ENCODE measurements around the gene TADA2B. TPM values are rescaled to one million over a fixed set of nuclear protein-coding genes. Genes with fewer than 3 reads are reported as not detected.

TADA2B gene
- total and polyA plus RNA-seq, 11 donors, result 15.3 to 40.2 (median 30.8) TPM

DNA sequence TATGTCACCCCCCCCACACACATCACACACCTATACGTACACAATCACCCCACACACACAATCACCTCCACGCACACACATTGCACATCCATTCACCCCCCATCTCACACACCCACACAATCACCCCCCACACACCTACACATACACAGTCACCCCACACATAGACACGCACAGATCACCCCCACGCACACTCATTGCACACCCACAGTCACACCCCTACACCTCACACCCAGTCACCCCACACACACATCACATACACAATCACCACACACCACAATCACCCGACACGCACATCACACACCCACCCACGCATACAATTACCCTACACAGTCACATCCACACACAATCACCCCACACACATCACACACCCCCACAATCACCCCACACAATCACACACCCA, 15.9 kb upstream of the TADA2B start:
- intact Hi-C loops (cut with DNase I), result no loop called here
- WGBS, 4 donors, result 96 to 99% (median 97%) methylated on average over 7 of the region's 7 CpGs
- no peak for DNase-seq
- Histone ChIP-seq H3K27ac (no peak overlapping the region), H3K27me3 (no peaks in the 10 kb centered on the region), H3K9me3 (no peaks in the 10 kb centered on the region), H3K4me3 (no peak overlapping the region), H3K4me1 (no peaks in the 10 kb centered on the region), H3K36me3 (peaks cover 0 to 87% (median 70%) of the 10 kb centered on the region in 9 donors)
- no peak for TF ChIP-seq POLR2A (IDR thresholded peaks at IDR 0.05)
- TF ChIP-seq, protein P1, sequence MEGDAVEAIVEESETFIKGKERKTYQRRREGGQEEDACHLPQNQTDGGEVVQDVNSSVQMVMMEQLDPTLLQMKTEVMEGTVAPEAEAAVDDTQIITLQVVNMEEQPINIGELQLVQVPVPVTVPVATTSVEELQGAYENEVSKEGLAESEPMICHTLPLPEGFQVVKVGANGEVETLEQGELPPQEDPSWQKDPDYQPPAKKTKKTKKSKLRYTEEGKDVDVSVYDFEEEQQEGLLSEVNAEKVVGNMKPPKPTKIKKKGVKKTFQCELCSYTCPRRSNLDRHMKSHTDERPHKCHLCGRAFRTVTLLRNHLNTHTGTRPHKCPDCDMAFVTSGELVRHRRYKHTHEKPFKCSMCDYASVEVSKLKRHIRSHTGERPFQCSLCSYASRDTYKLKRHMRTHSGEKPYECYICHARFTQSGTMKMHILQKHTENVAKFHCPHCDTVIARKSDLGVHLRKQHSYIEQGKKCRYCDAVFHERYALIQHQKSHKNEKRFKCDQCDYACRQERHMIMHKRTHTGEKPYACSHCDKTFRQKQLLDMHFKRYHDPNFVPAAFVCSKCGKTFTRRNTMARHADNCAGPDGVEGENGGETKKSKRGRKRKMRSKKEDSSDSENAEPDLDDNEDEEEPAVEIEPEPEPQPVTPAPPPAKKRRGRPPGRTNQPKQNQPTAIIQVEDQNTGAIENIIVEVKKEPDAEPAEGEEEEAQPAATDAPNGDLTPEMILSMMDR (IDR thresholded peaks at IDR 0.05), result no peak
- ATAC-seq, result no peak

GRCh38 chr4:7027913-7028312, 15.3 kb upstream of the TADA2B start:
- DNase-seq (no peak), ATAC-seq (no peak)
- no peaks in the 10 kb centered on the region for H3K4me1 ChIP-seq
- intact Hi-C loops (cut with DNase I), result no loop called here
- H3K9me3 ChIP-seq, result no peaks in the 10 kb centered on the region
- no peaks in the 10 kb centered on the region for H3K27me3 ChIP-seq
- 79 to 92% (median 91%) methylated on average over 5 of the region's 5 CpGs for WGBS, 4 donors
- peaks cover 0 to 87% (median 73%) of the 10 kb centered on the region in 9 donors for H3K36me3 ChIP-seq
- H3K4me3 ChIP-seq, result no peak overlapping the region
- TF ChIP-seq, protein P1 (IDR thresholded peaks at IDR 0.05), result no peak
- TF ChIP-seq POLR2A (IDR thresholded peaks at IDR 0.05), result no peak
- no peak overlapping the region for H3K27ac ChIP-seq

DNA sequence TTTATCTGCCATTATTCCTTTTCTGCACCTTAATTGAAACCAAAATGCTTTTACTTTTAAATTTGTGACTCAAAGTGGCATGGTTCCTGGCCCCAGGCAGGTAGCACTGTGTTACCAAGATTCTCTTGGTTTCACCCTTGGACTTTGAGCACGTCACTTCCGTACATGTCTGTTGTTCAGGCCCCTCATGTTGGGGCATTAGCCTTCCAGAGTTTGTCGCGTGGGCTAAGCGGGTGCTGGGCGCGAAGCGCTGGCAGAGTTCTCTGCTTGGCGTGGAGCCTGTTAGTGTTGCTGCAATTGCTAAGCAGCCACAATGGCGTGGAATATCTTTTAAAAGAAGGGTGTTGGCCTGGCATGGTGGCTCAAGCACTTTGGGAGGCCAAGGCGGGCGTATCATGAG, 14.0 kb upstream of the TADA2B start:
- no peak overlapping the region for H3K27ac ChIP-seq
- H3K9me3 ChIP-seq, result no peaks in the 10 kb centered on the region
- TF ChIP-seq, protein P1 (IDR thresholded peaks at IDR 0.05), result no peak
- TF ChIP-seq POLR2A (IDR thresholded peaks at IDR 0.05), result no peak
- H3K36me3 ChIP-seq, result peaks cover 0 to 75% (median 63%) of the 10 kb centered on the region in 9 donors
- intact Hi-C loops (cut with DNase I), result no loop called here
- DNase-seq (no peak), ATAC-seq (no peak)
- no peak overlapping the region for H3K4me3 ChIP-seq
- 94 to 97% (median 96%) methylated on average over 12 of the region's 12 CpGs for WGBS, 4 donors
- H3K27me3 ChIP-seq, result no peaks in the 10 kb centered on the region
- H3K4me1 ChIP-seq, result no peaks in the 10 kb centered on the region

DNA sequence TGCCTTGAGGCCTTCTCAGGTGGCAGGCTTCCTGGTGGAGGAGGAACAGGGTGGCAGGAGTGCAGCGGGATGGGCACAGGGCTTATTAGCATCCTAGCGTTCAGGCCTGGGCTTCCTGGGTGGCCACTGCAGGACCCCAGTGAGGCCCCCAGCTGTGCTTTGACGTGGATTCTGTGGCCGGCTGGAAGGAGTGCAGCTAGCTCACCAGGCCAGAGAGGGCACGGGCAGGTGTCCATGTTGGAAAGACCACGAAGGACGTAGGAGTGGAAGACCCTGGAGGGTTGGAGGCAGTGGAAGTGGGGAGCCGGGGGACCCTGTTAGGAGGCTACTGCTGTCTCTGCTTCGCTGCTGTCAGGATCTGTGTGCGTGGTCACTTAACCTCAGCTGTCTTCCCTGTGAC, 13.3 kb upstream of the TADA2B start:
- Histone ChIP-seq H3K4me3 (no peak overlapping the region), H3K27me3 (no peaks in the 10 kb centered on the region), H3K27ac (no peak overlapping the region), H3K36me3 (peaks cover 0 to 68% (median 59%) of the 10 kb centered on the region in 9 donors), H3K9me3 (no peaks in the 10 kb centered on the region), H3K4me1 (peaks cover 0 to 4% (median 0%) of the 10 kb centered on the region in 12 donors)
- ATAC-seq (no peak), DNase-seq (no peak)
- TF ChIP-seq POLR2A (IDR thresholded peaks at IDR 0.05), result no peak
- TF ChIP-seq, protein P1 (IDR thresholded peaks at IDR 0.05), result no peak
- WGBS, 4 donors, result 94 to 97% (median 95%) methylated on average over 9 to 10 of the region's 10 CpGs
- intact Hi-C loops (cut with DNase I), result no loop called here
